A549 (cell line): ENCODE measurements around the gene OR51A2. TPM values are rescaled to one million over a fixed set of nuclear protein-coding genes. Genes with fewer than 3 reads are reported as not detected.

Experiments
- ATAC-seq, 2 experiments: fragments of 200-7000 bp in 1 of 2; fragments of >200 bp in 1 of 2; cut with Nextera tagmentation in 1 of 2; cut with Tn5 transposase in 1 of 2; 3 replicates each; pipeline versions ENCODE4 v1.8.0 to v1.9.1; 2018 to 2020; ENCODE audit warnings: mild to moderate bottlenecking in 1 of 2, moderate library complexity in 1 of 2
- CTCF ChIA-PET: fragments of 300-600 bp; sonication (Branson Sonifier 250); formaldehyde crosslinking; extraction: SDS; loops from one replicate; lab custom pipeline; 2021; ENCODE audit warnings: antibody characterized with exemption, inconsistent platforms; lab: Yijun Ruan, JAX
- POLR2A ChIA-PET: fragments of 350-600 bp; formaldehyde crosslinking; extraction: SDS; loops from one replicate; lab custom pipeline; 2021; ENCODE audit warnings: antibody characterized with exemption, inconsistent platforms; lab: Yijun Ruan, JAX
- DNase-seq, 2 experiments: peaks; one replicate each; pipeline versions ENCODE4 v3.0.0 to v3.0.0-alpha.2; 2011 to 2016; ENCODE audit warnings: low read depth in 1 of 2, low spot score in 1 of 2
- FAIRE-seq: peaks from 2 replicates; lab custom pipeline; 2011; peaks lifted over from hg19 to GRCh38; lab: Jason Lieb, UNC
- H3K27ac ChIP-seq, 2 experiments: fragments of >200 bp; sonication (Bioruptor Twin); formaldehyde crosslinking; 3 replicates each; pipeline ENCODE4 v1.5.1; 2016 to 2017
- H3K4me1 ChIP-seq: fragments of >200 bp; sonication (Bioruptor Twin); formaldehyde crosslinking; 3 replicates; pipeline ENCODE4 v1.6.1; 2016
- H3K4me2 ChIP-seq: fragments of >200 bp; sonication (Bioruptor Twin); formaldehyde crosslinking; 3 replicates; pipeline ENCODE4 v1.6.1; 2016
- H3K4me3 ChIP-seq: fragments of >200 bp; sonication (Bioruptor Twin); formaldehyde crosslinking; 3 replicates; pipeline ENCODE4 v1.5.1; 2016
- H3K9me3 ChIP-seq: fragments of >200 bp; sonication (Bioruptor Twin); formaldehyde crosslinking; 3 replicates; pipeline ENCODE4 v1.6.1; 2016
- CBX2 ChIP-seq: fragments of 200-600 bp; sonication (generic); IDR thresholded peaks from 2 replicates; pipeline ENCODE4 v1.6.1; 2016; ENCODE audit warnings: low read depth, mild to moderate bottlenecking, borderline replicate concordance
- CHD2 ChIP-seq: fragments of 150-350 bp; IDR thresholded peaks from 2 replicates; pipeline ENCODE4 v1.6.1; 2014; ENCODE audit warnings: low read length; ENCODE audit not compliant: partially characterized antibody
- ESRRA ChIP-seq: fragments of 150-350 bp; IDR thresholded peaks from 2 replicates; pipeline ENCODE4 v1.6.1; 2014; ENCODE audit warnings: mild to moderate bottlenecking, low read length, borderline replicate concordance
- FOSL2 ChIP-seq, 2 experiments: fragments of 450-650 bp in 1 of 2; fragments of >200 bp in 1 of 2; sonication (Bioruptor Twin) in 1 of 2; formaldehyde crosslinking; IDR thresholded peaks; 2 replicates each; pipeline versions ENCODE4 v1.5.0 to v1.6.1; 2016 to 2020; ENCODE audit warnings: mild to moderate bottlenecking in 1 of 2, moderate library complexity in 1 of 2
- JUN ChIP-seq, 2 experiments: fragments of >200 bp; sonication (Bioruptor Twin); formaldehyde crosslinking; IDR thresholded peaks; 2 replicates in 1 of 2; 3 replicates in 1 of 2; pipeline ENCODE4 v1.6.1; 2016 to 2017
- KDM1A ChIP-seq: fragments of 200-600 bp; sonication (generic); IDR thresholded peaks from 2 replicates; pipeline ENCODE4 v1.6.1; 2016; ENCODE audit warnings: low read depth, mild to moderate bottlenecking
- KDM5A ChIP-seq: fragments of 200-600 bp; sonication (generic); IDR thresholded peaks from 2 replicates; pipeline ENCODE4 v1.6.1; 2016; ENCODE audit warnings: antibody characterized with exemption, mild to moderate bottlenecking
- MAFK ChIP-seq: fragments of 450-650 bp; IDR thresholded peaks from 2 replicates; pipeline ENCODE4 v1.6.1; 2014; ENCODE audit not compliant: partially characterized antibody
- NR3C1 ChIP-seq: fragments of >200 bp; sonication (Bioruptor Twin); formaldehyde crosslinking; IDR thresholded peaks from 3 replicates; pipeline ENCODE4 v1.6.1; 2017
- POLR2A ChIP-seq: IDR thresholded peaks from 2 replicates; pipeline ENCODE4 v1.6.1; 2012; ENCODE audit warnings: mild to moderate bottlenecking, low read length
- POLR2AphosphoS2 ChIP-seq: conservative IDR thresholded peaks from 2 replicates; pipeline ENCODE4 v1.6.1; 2012; ENCODE audit warnings: low read length, improper control_type of control experiment, inconsistent platforms
- RCOR1 ChIP-seq: fragments of 150-350 bp; IDR thresholded peaks from 2 replicates; pipeline ENCODE4 v1.6.1; 2014; ENCODE audit warnings: antibody characterized with exemption, low read length, low read depth
- SMC3 ChIP-seq: fragments of >200 bp; sonication (Bioruptor Twin); formaldehyde crosslinking; IDR thresholded peaks from 3 replicates; pipeline ENCODE4 v1.6.1; 2018; ENCODE audit warnings: inconsistent platforms
- SREBF2 ChIP-seq: fragments of 450-650 bp; IDR thresholded peaks from 2 replicates; pipeline ENCODE4 v1.6.1; 2014; ENCODE audit warnings: mild to moderate bottlenecking, moderate library complexity
- TFCP2L1 ChIP-seq: fragments of 250-450 bp; sonication (Bioruptor Pico); IDR thresholded peaks from 2 replicates; pipeline ENCODE4 v1.5.0; 2021; ENCODE audit warnings: mild to moderate bottlenecking
- ZC3H11A ChIP-seq: fragments of 450-650 bp; IDR thresholded peaks from 2 replicates; pipeline ENCODE4 v1.6.1; 2014; ENCODE audit warnings: antibody characterized with exemption, mild to moderate bottlenecking
- WGBS: methylation state at CpG from one replicate; pipeline ENCODE4 v1.1.6; 2017; ENCODE audit errors: missing lambda C conversion rate; 5-methylcytosine and 5-hydroxymethylcytosine counted together
- polyA plus RNA-seq, 4 experiments: library from polyadenylated mRNA; depleted of rRNA in 3 of 4; stranded (reverse); fragments of >200 nt; fragmentation: RNase III in 1 of 4; extraction: RNeasy Plus Mini Kit Qiagen cat#74134 plus additional on column Dnase treatment in 1 of 4; gene quantifications; 2 replicates in 3 of 4; 3 replicates in 1 of 4; pipeline ENCODE4 v1.2.3, GENCODE V29; 2011 to 2017
- TF ChIP-seq, protein P1 (sequence below): fragments of 450-650 bp; IDR thresholded peaks from 2 replicates; pipeline ENCODE4 v1.6.1; 2014; ENCODE audit warnings: antibody characterized with exemption
- TF ChIP-seq, protein P2 (sequence below): fragments of 200-600 bp; sonication (generic); IDR thresholded peaks from 2 replicates; pipeline ENCODE4 v1.6.1; 2016; ENCODE audit warnings: antibody characterized with exemption, mild to moderate bottlenecking, moderate library complexity
- TF ChIP-seq, protein P3 (sequence below): IDR thresholded peaks from 2 replicates; pipeline ENCODE4 v1.6.1; 2012
- TF ChIP-seq, protein P4 (sequence below): IDR thresholded peaks from 2 replicates; pipeline ENCODE4 v1.6.1; 2012
- TF ChIP-seq, protein P5 (sequence below): fragments of >200 bp; sonication (Bioruptor Twin); formaldehyde crosslinking; IDR thresholded peaks from 2 replicates; pipeline ENCODE4 v1.6.1; 2016
- TF ChIP-seq, protein P6 (sequence below): fragments of >200 bp; sonication (Bioruptor Twin); formaldehyde crosslinking; IDR thresholded peaks from 3 replicates; pipeline ENCODE4 v1.6.1; 2016

The OR51A2 gene
- polyA plus RNA-seq, 2 of the 4 experiments (the other 2 are of a cell fraction) = not detected

DNA sequence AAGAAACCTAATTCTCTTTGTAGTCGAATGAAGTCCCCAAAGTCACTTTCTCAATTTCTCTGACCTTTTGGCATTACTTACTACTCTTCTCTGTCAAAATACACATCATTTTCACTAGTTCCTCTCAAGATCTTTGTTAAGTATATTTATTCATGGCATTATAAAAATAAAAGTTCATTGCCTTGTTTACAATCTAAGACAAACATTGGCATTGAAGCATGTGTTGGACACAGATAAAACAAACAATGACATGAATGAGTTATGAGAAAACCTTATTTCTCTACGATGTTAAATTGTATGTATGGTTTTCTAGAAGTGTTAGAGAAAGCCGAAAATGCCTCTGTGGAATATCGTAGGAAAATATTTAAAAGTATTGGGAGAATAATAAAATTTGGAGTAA lies 22.8 kb downstream of the OR51A2 start:
- Histone ChIP-seq H3K27ac (no peak overlapping the region), H3K9me3 (no peaks in the 10 kb centered on the region), H3K4me3 (no peak overlapping the region), H3K4me2 (no peak overlapping the region), H3K4me1 (no peaks in the 10 kb centered on the region)
- FAIRE-seq (no peak), ATAC-seq (no peak), DNase-seq (no peak)
- 6% methylated on average over 4 of the region's 4 CpGs for WGBS
- ChIA-PET POLR2A (no interaction called here), CTCF (interaction anchor here (0.9 kb wide), 1 partner anchor 745 kb away, joined by 4 read pairs; no protein-coding TSS in a partner anchor)
- TF ChIP-seq CBX2 (no peak), POLR2AphosphoS2 (no peak), FOSL2 (IDR thresholded peaks at IDR 0.05) (no peak), FOSL2 (CRISPR knock-in tag; IDR thresholded peaks at IDR 0.05) (no peak), ESRRA (no peak), SMC3 (no peak), KDM1A (no peak), NR3C1 (no peak), ZC3H11A (no peak), CHD2 (no peak), SREBF2 (no peak), POLR2A (no peak), MAFK (no peak), KDM5A (no peak)
- TF ChIP-seq, protein P1, sequence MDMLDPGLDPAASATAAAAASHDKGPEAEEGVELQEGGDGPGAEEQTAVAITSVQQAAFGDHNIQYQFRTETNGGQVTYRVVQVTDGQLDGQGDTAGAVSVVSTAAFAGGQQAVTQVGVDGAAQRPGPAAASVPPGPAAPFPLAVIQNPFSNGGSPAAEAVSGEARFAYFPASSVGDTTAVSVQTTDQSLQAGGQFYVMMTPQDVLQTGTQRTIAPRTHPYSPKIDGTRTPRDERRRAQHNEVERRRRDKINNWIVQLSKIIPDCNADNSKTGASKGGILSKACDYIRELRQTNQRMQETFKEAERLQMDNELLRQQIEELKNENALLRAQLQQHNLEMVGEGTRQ = no peak
- TF ChIP-seq, protein P2, sequence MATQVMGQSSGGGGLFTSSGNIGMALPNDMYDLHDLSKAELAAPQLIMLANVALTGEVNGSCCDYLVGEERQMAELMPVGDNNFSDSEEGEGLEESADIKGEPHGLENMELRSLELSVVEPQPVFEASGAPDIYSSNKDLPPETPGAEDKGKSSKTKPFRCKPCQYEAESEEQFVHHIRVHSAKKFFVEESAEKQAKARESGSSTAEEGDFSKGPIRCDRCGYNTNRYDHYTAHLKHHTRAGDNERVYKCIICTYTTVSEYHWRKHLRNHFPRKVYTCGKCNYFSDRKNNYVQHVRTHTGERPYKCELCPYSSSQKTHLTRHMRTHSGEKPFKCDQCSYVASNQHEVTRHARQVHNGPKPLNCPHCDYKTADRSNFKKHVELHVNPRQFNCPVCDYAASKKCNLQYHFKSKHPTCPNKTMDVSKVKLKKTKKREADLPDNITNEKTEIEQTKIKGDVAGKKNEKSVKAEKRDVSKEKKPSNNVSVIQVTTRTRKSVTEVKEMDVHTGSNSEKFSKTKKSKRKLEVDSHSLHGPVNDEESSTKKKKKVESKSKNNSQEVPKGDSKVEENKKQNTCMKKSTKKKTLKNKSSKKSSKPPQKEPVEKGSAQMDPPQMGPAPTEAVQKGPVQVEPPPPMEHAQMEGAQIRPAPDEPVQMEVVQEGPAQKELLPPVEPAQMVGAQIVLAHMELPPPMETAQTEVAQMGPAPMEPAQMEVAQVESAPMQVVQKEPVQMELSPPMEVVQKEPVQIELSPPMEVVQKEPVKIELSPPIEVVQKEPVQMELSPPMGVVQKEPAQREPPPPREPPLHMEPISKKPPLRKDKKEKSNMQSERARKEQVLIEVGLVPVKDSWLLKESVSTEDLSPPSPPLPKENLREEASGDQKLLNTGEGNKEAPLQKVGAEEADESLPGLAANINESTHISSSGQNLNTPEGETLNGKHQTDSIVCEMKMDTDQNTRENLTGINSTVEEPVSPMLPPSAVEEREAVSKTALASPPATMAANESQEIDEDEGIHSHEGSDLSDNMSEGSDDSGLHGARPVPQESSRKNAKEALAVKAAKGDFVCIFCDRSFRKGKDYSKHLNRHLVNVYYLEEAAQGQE = no peak
- TF ChIP-seq, protein P3, sequence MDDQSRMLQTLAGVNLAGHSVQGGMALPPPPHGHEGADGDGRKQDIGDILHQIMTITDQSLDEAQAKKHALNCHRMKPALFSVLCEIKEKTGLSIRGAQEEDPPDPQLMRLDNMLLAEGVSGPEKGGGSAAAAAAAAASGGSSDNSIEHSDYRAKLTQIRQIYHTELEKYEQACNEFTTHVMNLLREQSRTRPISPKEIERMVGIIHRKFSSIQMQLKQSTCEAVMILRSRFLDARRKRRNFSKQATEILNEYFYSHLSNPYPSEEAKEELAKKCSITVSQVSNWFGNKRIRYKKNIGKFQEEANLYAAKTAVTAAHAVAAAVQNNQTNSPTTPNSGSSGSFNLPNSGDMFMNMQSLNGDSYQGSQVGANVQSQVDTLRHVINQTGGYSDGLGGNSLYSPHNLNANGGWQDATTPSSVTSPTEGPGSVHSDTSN = no peak
- TF ChIP-seq, protein P4, sequence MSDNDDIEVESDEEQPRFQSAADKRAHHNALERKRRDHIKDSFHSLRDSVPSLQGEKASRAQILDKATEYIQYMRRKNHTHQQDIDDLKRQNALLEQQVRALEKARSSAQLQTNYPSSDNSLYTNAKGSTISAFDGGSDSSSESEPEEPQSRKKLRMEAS = no peak
- TF ChIP-seq, protein P5, sequence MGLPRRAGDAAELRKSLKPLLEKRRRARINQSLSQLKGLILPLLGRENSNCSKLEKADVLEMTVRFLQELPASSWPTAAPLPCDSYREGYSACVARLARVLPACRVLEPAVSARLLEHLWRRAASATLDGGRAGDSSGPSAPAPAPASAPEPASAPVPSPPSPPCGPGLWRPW = no peak

DNA sequence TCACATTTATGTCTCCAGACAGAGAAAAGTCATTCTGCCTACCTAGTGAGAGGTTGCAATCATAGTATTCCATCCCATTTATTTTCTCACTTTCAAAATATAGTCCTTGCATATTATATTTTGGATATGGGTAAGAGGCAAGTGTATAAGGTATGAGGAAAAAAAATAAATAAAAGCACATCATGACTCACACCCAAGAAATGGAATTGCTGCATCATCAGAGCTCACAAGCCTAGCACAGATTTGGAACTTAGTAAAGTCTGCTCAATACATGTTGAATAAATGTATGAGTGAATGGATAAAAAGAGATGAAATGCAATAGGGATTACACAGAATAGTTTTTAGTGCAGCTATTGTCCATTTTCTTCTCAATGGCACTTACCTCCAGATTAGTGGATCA lies 28.9 kb downstream of the OR51A2 start:
- no peak overlapping the region for H3K4me3 ChIP-seq
- no peak for ATAC-seq
- no peak overlapping the region for H3K27ac ChIP-seq
- ChIA-PET CTCF (interaction anchor here (1.0 kb wide), 2 partner anchors 10 to 14 kb away, joined by 3 read pairs; no protein-coding TSS in a partner anchor), POLR2A (no interaction called here)
- no peak for DNase-seq
- TF ChIP-seq JUN (IDR thresholded peaks at IDR 0.05) = no peak
- TF ChIP-seq FOSL2 (IDR thresholded peaks at IDR 0.05) = no peak
- no peak for TF ChIP-seq FOSL2 (CRISPR knock-in tag; IDR thresholded peaks at IDR 0.05)
- no peak for TF ChIP-seq CHD2
- no peak for TF ChIP-seq TFCP2L1 (CRISPR knock-in tag)
- TF ChIP-seq, protein P6, sequence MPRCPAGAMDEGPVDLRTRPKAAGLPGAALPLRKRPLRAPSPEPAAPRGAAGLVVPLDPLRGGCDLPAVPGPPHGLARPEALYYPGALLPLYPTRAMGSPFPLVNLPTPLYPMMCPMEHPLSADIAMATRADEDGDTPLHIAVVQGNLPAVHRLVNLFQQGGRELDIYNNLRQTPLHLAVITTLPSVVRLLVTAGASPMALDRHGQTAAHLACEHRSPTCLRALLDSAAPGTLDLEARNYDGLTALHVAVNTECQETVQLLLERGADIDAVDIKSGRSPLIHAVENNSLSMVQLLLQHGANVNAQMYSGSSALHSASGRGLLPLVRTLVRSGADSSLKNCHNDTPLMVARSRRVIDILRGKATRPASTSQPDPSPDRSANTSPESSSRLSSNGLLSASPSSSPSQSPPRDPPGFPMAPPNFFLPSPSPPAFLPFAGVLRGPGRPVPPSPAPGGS = no peak
- no peak for TF ChIP-seq KDM1A
- no peak for TF ChIP-seq RCOR1
- TF ChIP-seq MAFK = no peak
- TF ChIP-seq SREBF2 = no peak
- no peaks in the 10 kb centered on the region for H3K4me1 ChIP-seq
- H3K4me2 ChIP-seq = no peak overlapping the region
- FAIRE-seq = no peak
- H3K9me3 ChIP-seq = no peaks in the 10 kb centered on the region
